ENCODE results near the gene VEGFA.

DNA sequence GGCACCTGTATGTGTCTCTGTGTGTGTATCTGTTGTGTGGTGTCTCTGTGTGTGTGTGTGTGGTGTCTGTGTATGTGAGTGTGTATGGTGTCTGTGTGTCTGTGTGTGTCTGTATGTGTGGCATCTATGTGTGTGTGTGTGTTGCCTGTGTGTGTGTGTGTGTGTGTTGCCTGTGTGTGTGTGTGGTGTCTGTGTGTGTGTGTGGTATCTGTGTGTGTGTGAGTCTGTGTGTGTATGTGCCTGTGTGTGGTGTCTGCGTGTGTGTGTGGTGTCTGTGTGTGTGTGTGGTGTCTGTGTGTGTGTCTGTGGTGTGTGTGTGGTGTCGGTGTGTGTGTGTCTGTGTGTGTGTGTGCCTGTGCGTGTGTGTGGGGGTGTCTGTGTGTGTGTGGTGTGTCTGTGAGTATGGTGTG lies 31.7 kb upstream of the VEGFA start:
- TF ChIP-seq, protein P1, sequence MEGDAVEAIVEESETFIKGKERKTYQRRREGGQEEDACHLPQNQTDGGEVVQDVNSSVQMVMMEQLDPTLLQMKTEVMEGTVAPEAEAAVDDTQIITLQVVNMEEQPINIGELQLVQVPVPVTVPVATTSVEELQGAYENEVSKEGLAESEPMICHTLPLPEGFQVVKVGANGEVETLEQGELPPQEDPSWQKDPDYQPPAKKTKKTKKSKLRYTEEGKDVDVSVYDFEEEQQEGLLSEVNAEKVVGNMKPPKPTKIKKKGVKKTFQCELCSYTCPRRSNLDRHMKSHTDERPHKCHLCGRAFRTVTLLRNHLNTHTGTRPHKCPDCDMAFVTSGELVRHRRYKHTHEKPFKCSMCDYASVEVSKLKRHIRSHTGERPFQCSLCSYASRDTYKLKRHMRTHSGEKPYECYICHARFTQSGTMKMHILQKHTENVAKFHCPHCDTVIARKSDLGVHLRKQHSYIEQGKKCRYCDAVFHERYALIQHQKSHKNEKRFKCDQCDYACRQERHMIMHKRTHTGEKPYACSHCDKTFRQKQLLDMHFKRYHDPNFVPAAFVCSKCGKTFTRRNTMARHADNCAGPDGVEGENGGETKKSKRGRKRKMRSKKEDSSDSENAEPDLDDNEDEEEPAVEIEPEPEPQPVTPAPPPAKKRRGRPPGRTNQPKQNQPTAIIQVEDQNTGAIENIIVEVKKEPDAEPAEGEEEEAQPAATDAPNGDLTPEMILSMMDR (IDR thresholded peaks at IDR 0.05) = no peak
- TF ChIP-seq POLR2A (IDR thresholded peaks at IDR 0.05) = no peak
